Inflammatory macrophage treated with lipopolysaccharide for 4 hours (primary cell): Measurements from ENCODE around the gene MZT2B.
"Not testable (repeated sequence)": the region's sequence is repeated elsewhere in the genome, so short reads cannot be mapped to it uniquely, and the experiment has no call there.

Experiments used
- DNase-seq: peaks from one replicate; pipeline ENCODE4 v3.0.0-alpha.2; 2020

Gene MZT2B

GRCh38 chr2:130180404-130181324, 1.4 kb upstream of the MZT2B start:
- DNase-seq, result not testable (repeated sequence)

- DNase-seq, result peak; percentile 97
These were observed 660 bp upstream of the MZT2B start, which contains the start of gene SMPD4 for GRCh38 chr2:130181325-130181879. SMPD4 (minus strand) TSS chr2:130181602; CDS start chr2:130176592, 5,010 bp downstream.

GRCh38 chr2:130182826-130183511, 907 bp downstream of the MZT2B start:
- DNase-seq, result not testable (repeated sequence)

- no peak for DNase-seq
These were observed 1.7 kb downstream of the MZT2B start for GRCh38 chr2:130183512-130184373.

GRCh38 chr2:130185436-130185835, 3.4 kb downstream of the MZT2B start:
- no peak for DNase-seq

GRCh38 chr2:130185896-130186295, 3.8 kb downstream of the MZT2B start:
- DNase-seq, result no peak

GRCh38 chr2:130186391-130186790, 4.3 kb downstream of the MZT2B start:
- no peak for DNase-seq

- no peak for DNase-seq
These were observed 5.2 kb downstream of the MZT2B start for GRCh38 chr2:130187268-130187667.

GRCh38 chr2:130187859-130188792, 6.1 kb downstream of the MZT2B start:
- not testable (repeated sequence) for DNase-seq

- not testable (repeated sequence) for DNase-seq
These were observed 6.9 kb downstream of the MZT2B start for GRCh38 chr2:130188958-130189357.

GRCh38 chr2:130190237-130190636, 8.2 kb downstream of the MZT2B start:
- no peak for DNase-seq

GRCh38 chr2:130191319-130191718, 9.3 kb downstream of the MZT2B start:
- DNase-seq, result not testable (repeated sequence)

- not testable (repeated sequence) for DNase-seq
These were observed 10.4 kb downstream of the MZT2B start for GRCh38 chr2:130192451-130192850.

GRCh38 chr2:130193824-130194223, 11.8 kb downstream of the MZT2B start:
- DNase-seq, result not testable (repeated sequence)

GRCh38 chr2:130195089-130195635, 13.1 kb downstream of the MZT2B start:
- DNase-seq, result not testable (repeated sequence)

- not testable (repeated sequence) for DNase-seq
These were observed 14.0 kb downstream of the MZT2B start for GRCh38 chr2:130196052-130196451.

- no peak for DNase-seq
These were observed 16.3 kb downstream of the MZT2B start, which contains the start of gene TUBA3E for GRCh38 chr2:130198343-130198742. TUBA3E (minus strand) TSS chr2:130198439; CDS start chr2:130198360, 79 bp downstream.

GRCh38 chr2:130202518-130202917, 20.5 kb downstream of the MZT2B start:
- DNase-seq, result peak; percentile 10

GRCh38 chr2:130203150-130203549, 21.1 kb downstream of the MZT2B start:
- not testable (repeated sequence) for DNase-seq

- not testable (repeated sequence) for DNase-seq
These were observed 25.0 kb downstream of the MZT2B start for GRCh38 chr2:130207051-130207450.

- DNase-seq, result not testable (repeated sequence)
These were observed 37.1 kb downstream of the MZT2B start for GRCh38 chr2:130219147-130219546.
